Head of caudate nucleus (tissue), 42 donors: ENCODE data around the gene LEAP2.

Experiments used
- DNase-seq, 42 donors: peaks; one replicate each; pipeline versions ENCODE4 v3.0.0 to v3.0.0-alpha.2; 2020 to 2021; ENCODE audit warnings: mixed read lengths in 7 of 42
- intact Hi-C: fragments of 100-400 bp; cut with DNase I; formaldehyde crosslinking; loops from one replicate; pipeline ENCODE4 v1.15.0; 2022

Gene LEAP2

GRCh38 chr5:132873119-132873929 is at the start of gene LEAP2:
TSS of gene LEAP2 (plus strand) at chr5:132873668. CDS start at chr5:132873695, 27 bp downstream.
- no peak for DNase-seq
- intact Hi-C loops = no loop called here

GRCh38 chr5:132824426-132824825 is 49.0 kb upstream of the LEAP2 start:
- DNase-seq = no peak
- intact Hi-C loops = loop anchor here (5.0 kb wide), 1 partner anchor 87 kb away; the partner anchor contains the start of gene KIF3A

- intact Hi-C loops = loop anchor here (5.0 kb wide), 2 partner anchors 42 to 57 kb away; partner anchors contain the start of genes GDF9 and UQCRQ
- DNase-seq = peak in 10 of 42 donors; percentile 36 to 81 (median 44)
Measured at GRCh38 chr5:132825033-132825833, 48.2 kb upstream of the LEAP2 start.

GRCh38 chr5:132825834-132826391 is 47.6 kb upstream of the LEAP2 start:
- DNase-seq = no peak
- intact Hi-C loops = loop anchor here (5.0 kb wide), 2 partner anchors 41 to 56 kb away; partner anchors contain the start of genes GDF9 and UQCRQ

- intact Hi-C loops = loop anchor here (5.0 kb wide), 2 partner anchors 41 to 56 kb away; partner anchors contain the start of genes GDF9 and UQCRQ
- no peak for DNase-seq
Measured at GRCh38 chr5:132826424-132827082, 46.9 kb upstream of the LEAP2 start.

- no peak for DNase-seq
- intact Hi-C loops = loop anchor here (5.0 kb wide), 2 partner anchors 39 to 54 kb away; partner anchors contain the start of genes GDF9 and UQCRQ
Measured at GRCh38 chr5:132827943-132828673, 45.4 kb upstream of the LEAP2 start.

GRCh38 chr5:132828846-132829494 is 44.5 kb upstream of the LEAP2 start:
- intact Hi-C loops = loop anchor here (5.0 kb wide), 2 partner anchors 38 to 53 kb away; partner anchors contain the start of genes GDF9 and UQCRQ
- DNase-seq = no peak

- peak in 41 of 42 donors; percentile 69 to 91 (median 82) for DNase-seq
- intact Hi-C loops = loop anchor here (5.0 kb wide), 2 partner anchors 37 to 52 kb away; partner anchors contain the start of genes GDF9 and UQCRQ
Measured at GRCh38 chr5:132829742-132830435, 43.6 kb upstream of the LEAP2 start.

GRCh38 chr5:132830436-132831094 is 42.9 kb upstream of the LEAP2 start, which contains the start of gene SHROOM1:
TSS of gene SHROOM1 (minus strand) at chr5:132830647. CDS start at chr5:132826140, 4,507 bp downstream.
- intact Hi-C loops = no loop called here
- peak in 26 of 42 donors; percentile 24 to 75 (median 55) for DNase-seq

- intact Hi-C loops = no loop called here
- DNase-seq = no peak
Measured at GRCh38 chr5:132831095-132831860, 42.2 kb upstream of the LEAP2 start.

GRCh38 chr5:132832612-132833011 is 40.9 kb upstream of the LEAP2 start:
- intact Hi-C loops = no loop called here
- DNase-seq = no peak

- intact Hi-C loops = no loop called here
- no peak for DNase-seq
Measured at GRCh38 chr5:132834057-132834456, 39.4 kb upstream of the LEAP2 start.

- no peak for DNase-seq
- intact Hi-C loops = no loop called here
Measured at GRCh38 chr5:132836852-132837251, 36.6 kb upstream of the LEAP2 start.

GRCh38 chr5:132837868-132838267 is 35.6 kb upstream of the LEAP2 start:
- no peak for DNase-seq
- intact Hi-C loops = no loop called here

GRCh38 chr5:132838516-132839282 is 34.8 kb upstream of the LEAP2 start:
- DNase-seq = no peak
- intact Hi-C loops = no loop called here
